Keratinocyte (primary cell): ENCODE data around the gene DMRTB1. TPM values are rescaled to one million over a fixed set of nuclear protein-coding genes. Genes with fewer than 3 reads are reported as not detected.

Experiments used
- DNase-seq: peaks from one replicate; pipeline ENCODE4 v3.0.0-alpha.2; 2011; ENCODE audit warnings: low read depth, missing footprints, low spot score
- FAIRE-seq: peaks from 2 replicates; lab custom pipeline; 2011; peaks lifted over from hg19 to GRCh38; lab: Jason Lieb, UNC
- H2AFZ ChIP-seq: 2 replicates; pipeline ENCODE4 v1.6.0; 2012; ENCODE audit warnings: low read length, control low read depth, inconsistent platforms; ENCODE audit not compliant: control insufficient read depth
- H3K27ac ChIP-seq: 2 replicates; pipeline ENCODE4 v1.5.1; 2011; ENCODE audit warnings: low read length; ENCODE audit not compliant: control insufficient read depth, insufficient read depth
- H3K27me3 ChIP-seq: 3 replicates; pipeline ENCODE4 v1.6.0; 2011; ENCODE audit warnings: low read length; ENCODE audit not compliant: control insufficient read depth, insufficient read depth; ENCODE audit errors: extremely low read depth
- H3K36me3 ChIP-seq, 2 experiments: 2 replicates in 1 of 2; 3 replicates in 1 of 2; pipeline ENCODE4 v1.5.1; 2011; ENCODE audit warnings: low read length in 2 of 2, mild to moderate bottlenecking in 1 of 2; ENCODE audit not compliant: control insufficient read depth in 2 of 2, insufficient read depth in 2 of 2; ENCODE audit errors: extremely low read depth in 1 of 2
- H3K4me1 ChIP-seq: 3 replicates; pipeline ENCODE4 v1.5.1; 2011; ENCODE audit warnings: low read length; ENCODE audit not compliant: control insufficient read depth, insufficient read depth; ENCODE audit errors: extremely low read depth
- H3K4me2 ChIP-seq: 3 replicates; pipeline ENCODE4 v1.6.0; 2011; ENCODE audit warnings: low read depth, low read length; ENCODE audit not compliant: control insufficient read depth, insufficient read depth; ENCODE audit errors: extremely low read depth
- H3K4me3 ChIP-seq, 3 experiments: fragments of 200-600 bp in 1 of 3; sonication (generic) in 1 of 3; 2 replicates in 2 of 3; 3 replicates in 1 of 3; pipeline ENCODE4 v1.5.1; 2011 to 2016; ENCODE audit warnings: low read length in 3 of 3, mild to moderate bottlenecking in 3 of 3, control low read depth in 2 of 3, inconsistent platforms in 1 of 3, low read depth in 1 of 3, mixed read lengths in 1 of 3, mixed run types in 1 of 3, moderate library complexity in 1 of 3; ENCODE audit not compliant: control insufficient read depth in 2 of 3, insufficient read depth in 2 of 3; ENCODE audit errors: extremely low read depth in 1 of 3
- H3K79me2 ChIP-seq: 2 replicates; pipeline ENCODE4 v1.6.0; 2012; ENCODE audit warnings: low read length; ENCODE audit not compliant: control insufficient read depth, insufficient read depth
- H3K9ac ChIP-seq: 3 replicates; pipeline ENCODE4 v1.6.0; 2011; ENCODE audit warnings: low read length; ENCODE audit not compliant: control insufficient read depth, insufficient read depth; ENCODE audit errors: extremely low read depth
- H3K9me1 ChIP-seq: 3 replicates; pipeline ENCODE4 v1.6.0; 2011; ENCODE audit warnings: low read length; ENCODE audit not compliant: control insufficient read depth, insufficient read depth; ENCODE audit errors: extremely low read depth
- H3K9me3 ChIP-seq: 2 replicates; pipeline ENCODE4 v1.5.1; 2012; ENCODE audit warnings: low read depth, low read length; ENCODE audit not compliant: control insufficient read depth
- H4K20me1 ChIP-seq: 3 replicates; pipeline ENCODE4 v1.6.0; 2011; ENCODE audit warnings: low read length; ENCODE audit not compliant: control insufficient read depth, insufficient read depth; ENCODE audit errors: extremely low read depth
- EZH2 ChIP-seq: IDR thresholded peaks from one replicate; pipeline ENCODE4 v1.6.1; 2012; ENCODE audit warnings: inconsistent platforms, mild to moderate bottlenecking, low read length, moderate library complexity
- dilution Hi-C: fragments of 300-500 bp; cut with MboI; formaldehyde crosslinking; loops from one replicate; pipeline ENCODE4 v1.7.0; 2020; ENCODE audit warnings: low sequenced_read_pairs; ENCODE audit not compliant: extremely low pct_ligation_motif_present
- polyA plus RNA-seq, 5 experiments: library from polyadenylated mRNA; depleted of rRNA in 3 of 5; stranded (reverse) in 3 of 5; stranded (forward) in 1 of 5; unstranded in 1 of 5; fragments of >200 nt; gene quantifications; 1 replicate in 1 of 5; 2 replicates in 3 of 5; 3 replicates in 1 of 5; pipeline versions ENCODE4 v1.2.1 to v1.2.3, GENCODE V29; 2011 to 2012; ENCODE audit warnings: missing spikeins in 2 of 5, low read depth in 1 of 5, low replicate concordance in 1 of 5
- TF ChIP-seq, protein P1 (sequence below), 3 experiments: IDR thresholded peaks in 1 of 3; conservative IDR thresholded peaks in 1 of 3; optimal IDR thresholded peaks in 1 of 3; 2 replicates in 2 of 3; 3 replicates in 1 of 3; pipeline versions ENCODE3 to v1.5.1; 2011; ENCODE audit warnings: low read length in 3 of 3, mild to moderate bottlenecking in 3 of 3, moderate library complexity in 2 of 3, control low read depth in 1 of 3, inconsistent platforms in 1 of 3; ENCODE audit not compliant: insufficient read depth in 2 of 3; ENCODE audit errors: extremely low read depth in 1 of 3

The DMRTB1 gene
- polyA plus RNA-seq, 1 donor (not counting 4 experiments of a cell fraction or from before 2014, with no cell fraction given): not detected

DNA sequence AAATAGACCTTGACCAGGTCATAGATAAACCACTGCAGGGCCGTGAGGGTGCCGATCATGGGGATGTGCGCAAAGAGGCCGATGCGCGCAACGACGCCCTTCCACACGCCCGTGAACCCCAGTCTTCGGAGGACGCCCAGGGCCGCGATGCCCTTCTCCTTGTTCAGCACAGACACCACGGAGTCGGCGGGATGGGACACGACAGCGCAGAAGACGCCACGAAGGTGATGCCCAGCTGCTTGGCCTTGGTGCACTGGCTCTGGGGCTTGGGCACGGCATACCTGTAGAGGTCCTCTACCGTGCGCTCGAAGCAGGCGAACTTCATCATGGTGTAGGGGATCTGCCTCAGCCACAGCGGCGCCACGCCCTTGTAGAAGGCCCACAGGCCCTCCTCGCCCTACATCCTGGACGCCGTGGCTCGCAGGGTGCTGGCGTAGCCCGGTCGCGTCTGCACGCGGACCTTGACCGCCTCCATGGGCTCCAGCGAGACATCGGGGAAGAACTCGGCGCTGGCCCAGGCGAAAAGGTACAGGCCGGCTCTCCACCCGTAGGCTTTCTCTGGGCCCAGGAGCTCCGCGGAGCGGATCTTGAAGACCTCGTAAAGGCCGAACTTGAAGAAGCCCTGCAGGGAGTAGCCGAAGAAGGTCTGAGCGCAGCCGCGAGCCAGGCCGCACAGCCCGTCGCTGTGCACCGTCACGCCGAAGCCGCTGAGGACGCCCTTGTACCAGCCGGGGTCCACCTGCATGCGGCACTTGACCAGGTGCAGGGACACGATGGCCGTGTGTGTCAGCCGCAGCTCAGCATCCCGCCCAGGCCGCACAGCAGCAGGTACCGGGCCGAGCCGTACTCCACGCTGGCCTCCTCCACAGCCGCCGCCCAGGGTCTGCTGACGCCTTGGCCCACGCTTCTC lies 20.5 kb upstream of the DMRTB1 start:
- DNase-seq (no peak), FAIRE-seq (no peak)
- no peak overlapping the region for H3K9ac ChIP-seq
- no peaks in the 10 kb centered on the region for H3K36me3 ChIP-seq
- no peak overlapping the region for H2AFZ ChIP-seq
- no peak for TF ChIP-seq EZH2
- TF ChIP-seq, protein P1, sequence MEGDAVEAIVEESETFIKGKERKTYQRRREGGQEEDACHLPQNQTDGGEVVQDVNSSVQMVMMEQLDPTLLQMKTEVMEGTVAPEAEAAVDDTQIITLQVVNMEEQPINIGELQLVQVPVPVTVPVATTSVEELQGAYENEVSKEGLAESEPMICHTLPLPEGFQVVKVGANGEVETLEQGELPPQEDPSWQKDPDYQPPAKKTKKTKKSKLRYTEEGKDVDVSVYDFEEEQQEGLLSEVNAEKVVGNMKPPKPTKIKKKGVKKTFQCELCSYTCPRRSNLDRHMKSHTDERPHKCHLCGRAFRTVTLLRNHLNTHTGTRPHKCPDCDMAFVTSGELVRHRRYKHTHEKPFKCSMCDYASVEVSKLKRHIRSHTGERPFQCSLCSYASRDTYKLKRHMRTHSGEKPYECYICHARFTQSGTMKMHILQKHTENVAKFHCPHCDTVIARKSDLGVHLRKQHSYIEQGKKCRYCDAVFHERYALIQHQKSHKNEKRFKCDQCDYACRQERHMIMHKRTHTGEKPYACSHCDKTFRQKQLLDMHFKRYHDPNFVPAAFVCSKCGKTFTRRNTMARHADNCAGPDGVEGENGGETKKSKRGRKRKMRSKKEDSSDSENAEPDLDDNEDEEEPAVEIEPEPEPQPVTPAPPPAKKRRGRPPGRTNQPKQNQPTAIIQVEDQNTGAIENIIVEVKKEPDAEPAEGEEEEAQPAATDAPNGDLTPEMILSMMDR (optimal IDR thresholded peaks at IDR 0.05 in 1 of 3, IDR thresholded peaks at IDR 0.05 in 1 of 3, conservative IDR thresholded peaks at IDR 0.05 in 1 of 3; ENCODE audit: extremely low read depth in 1 of 3, insufficient read depth in 2 of 3, low read length in 3 of 3): no peak
- no peak overlapping the region for H3K4me2 ChIP-seq
- H3K4me1 ChIP-seq: no peaks in the 10 kb centered on the region
- no peaks in the 10 kb centered on the region for H3K9me1 ChIP-seq
- H3K79me2 ChIP-seq: no peaks in the 10 kb centered on the region
- peaks cover 10% of the 10 kb centered on the region for H3K27me3 ChIP-seq
- dilution Hi-C loops: no loop called here
- H3K27ac ChIP-seq: no peak overlapping the region
- H3K9me3 ChIP-seq: no peaks in the 10 kb centered on the region
- H4K20me1 ChIP-seq: no peaks in the 10 kb centered on the region
- H3K4me3 ChIP-seq: no peak overlapping the region

DNA sequence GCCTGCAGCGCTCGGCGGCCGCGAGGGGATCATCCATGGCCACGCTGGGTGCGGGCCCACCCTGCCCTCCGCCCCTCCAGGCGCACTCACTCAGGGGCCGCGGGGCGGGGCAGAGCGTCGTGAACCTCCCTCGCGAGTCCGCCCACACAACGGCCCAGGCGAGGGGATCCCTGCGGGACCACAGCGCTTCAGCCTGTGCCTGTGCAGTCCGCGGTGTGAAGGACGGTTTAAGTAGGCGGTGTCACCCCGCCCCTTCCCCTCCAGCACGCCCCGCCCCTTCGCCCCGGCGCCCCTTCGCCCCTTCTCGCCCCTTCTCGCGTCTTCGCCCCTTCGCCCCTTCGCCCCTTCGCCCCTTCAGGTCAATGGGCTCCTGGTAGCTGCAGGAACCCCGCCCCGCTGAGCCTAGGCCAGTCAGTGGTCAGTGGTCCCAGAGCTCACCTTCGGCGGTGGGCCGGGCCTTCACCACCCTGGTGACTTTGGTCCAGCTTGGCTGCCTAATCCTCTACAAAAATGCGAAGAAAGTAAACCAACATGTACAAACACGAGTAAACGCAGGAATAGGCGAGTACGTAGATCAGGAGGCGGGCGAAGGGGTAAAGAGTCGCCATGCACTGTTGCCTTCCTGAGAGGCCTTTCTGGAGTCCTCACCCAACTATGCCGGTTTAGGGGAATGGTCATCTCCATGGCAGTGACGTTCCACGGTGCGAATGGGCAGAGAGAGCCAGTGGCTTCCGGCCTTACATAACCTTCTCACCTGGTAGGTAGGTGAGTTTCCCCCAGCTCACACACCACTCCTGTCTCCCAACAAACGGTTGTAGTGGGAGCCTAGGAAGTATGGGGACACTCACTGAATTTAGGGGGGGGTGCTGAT lies 19.6 kb upstream of the DMRTB1 start:
- H4K20me1 ChIP-seq: no peaks in the 10 kb centered on the region
- H2AFZ ChIP-seq: no peak overlapping the region
- no peak overlapping the region for H3K27ac ChIP-seq
- no peaks in the 10 kb centered on the region for H3K36me3 ChIP-seq
- dilution Hi-C loops: no loop called here
- no peaks in the 10 kb centered on the region for H3K9me3 ChIP-seq
- FAIRE-seq: no peak
- H3K4me3 ChIP-seq: no peak overlapping the region
- no peaks in the 10 kb centered on the region for H3K79me2 ChIP-seq
- no peak for TF ChIP-seq EZH2
- H3K9ac ChIP-seq: no peak overlapping the region
- peaks cover 10% of the 10 kb centered on the region for H3K27me3 ChIP-seq
- H3K4me1 ChIP-seq: no peaks in the 10 kb centered on the region
- DNase-seq: no peak
- H3K4me2 ChIP-seq: no peak overlapping the region
- no peaks in the 10 kb centered on the region for H3K9me1 ChIP-seq
